ENCODE results near the gene LIMS2.

LIMS2 gene

GRCh38 chr2:127673291-127674069 lies 1.9 kb downstream of the LIMS2 start:
- no peak for DNase-seq

GRCh38 chr2:127672341-127673224 lies 2.7 kb downstream of the LIMS2 start:
- no peak for DNase-seq

- DNase-seq, result no peak
These were observed 3.6 kb downstream of the LIMS2 start for GRCh38 chr2:127671557-127672302.

GRCh38 chr2:127670957-127671290 lies 4.4 kb downstream of the LIMS2 start:
- DNase-seq, result no peak

GRCh38 chr2:127670055-127670956 lies 5.0 kb downstream of the LIMS2 start:
- peak; percentile 57 for DNase-seq

- no peak for DNase-seq
These were observed 6.3 kb downstream of the LIMS2 start for GRCh38 chr2:127669056-127669455.

- no peak for DNase-seq
These were observed 9.9 kb downstream of the LIMS2 start for GRCh38 chr2:127665267-127665893.

GRCh38 chr2:127664895-127665225 lies 10.5 kb downstream of the LIMS2 start:
- no peak for DNase-seq

- DNase-seq, result no peak
These were observed 11.1 kb downstream of the LIMS2 start for GRCh38 chr2:127664065-127664894.

GRCh38 chr2:127663566-127664064 lies 11.7 kb downstream of the LIMS2 start:
- DNase-seq, result no peak

- no peak for DNase-seq
These were observed 12.3 kb downstream of the LIMS2 start for GRCh38 chr2:127662937-127663565.

- no peak for DNase-seq
These were observed 13.3 kb downstream of the LIMS2 start for GRCh38 chr2:127661949-127662510.

GRCh38 chr2:127661072-127661649 lies 14.2 kb downstream of the LIMS2 start:
- DNase-seq, result no peak

- no peak for DNase-seq
These were observed 15.1 kb downstream of the LIMS2 start for GRCh38 chr2:127660291-127660578.

- no peak for DNase-seq
These were observed 15.7 kb downstream of the LIMS2 start for GRCh38 chr2:127659408-127660290.

- no peak for DNase-seq
These were observed 16.5 kb downstream of the LIMS2 start for GRCh38 chr2:127658641-127659407.

- DNase-seq, result no peak
These were observed 17.2 kb downstream of the LIMS2 start for GRCh38 chr2:127658146-127658545.

- DNase-seq, result no peak
These were observed 18.1 kb downstream of the LIMS2 start for GRCh38 chr2:127657232-127657595.
